ENCODE results near the gene SLC25A21. TPM values are rescaled to one million over a fixed set of nuclear protein-coding genes. Genes with fewer than 3 reads are reported as not detected.

SLC25A21 gene
- total and polyA plus RNA-seq, 4 donors = 0.65 to 1.4 (median 1.3) TPM; not detected in 1

- ATAC-seq (ENCODE audit: low FRiP score) (no peak), DNase-seq (no peak)
- H3K9me3 ChIP-seq (ENCODE audit: control insufficient read depth, low read length) = peaks cover 3% of the 10 kb centered on the region
- no peak overlapping the region for H3K4me3 ChIP-seq (ENCODE audit: low read length in 2 of 2)
- H3K27ac ChIP-seq (ENCODE audit: low read depth in 1 of 2, low read length in 2 of 2) = no peak overlapping the region
- WGBS, 2 donors = 52 to 55% methylated on average over 3 of the region's 3 CpGs
- H3K4me1 ChIP-seq (ENCODE audit: control insufficient read depth in 1 of 2, insufficient read depth in 2 of 2, low read length in 2 of 2) = peaks cover 0 to 2% of the 10 kb centered on the region in 2 donors
- no peaks in the 10 kb centered on the region for H3K27me3 ChIP-seq (ENCODE audit: control insufficient read depth in 1 of 2, insufficient read depth in 2 of 2, low read length in 1 of 2)
- no peaks in the 10 kb centered on the region for H3K36me3 ChIP-seq (ENCODE audit: control insufficient read depth in 1 of 2, insufficient read depth in 2 of 2, low read length in 1 of 2)
- intact Hi-C loops (cut with DNase I) = no loop called here
Measured at GRCh38 chr14:37057776-37058175, 114.6 kb downstream of the SLC25A21 start.

- Histone ChIP-seq H3K27me3 (ENCODE audit: control insufficient read depth in 1 of 2, insufficient read depth in 2 of 2, low read length in 1 of 2) (no peaks in the 10 kb centered on the region), H3K27ac (ENCODE audit: low read depth in 1 of 2, low read length in 2 of 2) (no peak overlapping the region), H3K4me1 (ENCODE audit: control insufficient read depth in 1 of 2, insufficient read depth in 2 of 2, low read length in 2 of 2) (peaks cover 0 to 2% of the 10 kb centered on the region in 2 donors), H3K9me3 (ENCODE audit: control insufficient read depth, low read length) (peaks cover 3% of the 10 kb centered on the region), H3K4me3 (ENCODE audit: low read length in 2 of 2) (no peak overlapping the region), H3K36me3 (ENCODE audit: control insufficient read depth in 1 of 2, insufficient read depth in 2 of 2, low read length in 1 of 2) (no peaks in the 10 kb centered on the region)
- intact Hi-C loops (cut with DNase I) = no loop called here
- WGBS, 2 donors = 40 to 43% methylated on average over 3 of the region's 3 CpGs
- ATAC-seq (ENCODE audit: low FRiP score) = no peak
- DNase-seq = no peak
Measured at GRCh38 chr14:37056473-37056872, 115.9 kb downstream of the SLC25A21 start.

GRCh38 chr14:37054869-37055268 lies 117.5 kb downstream of the SLC25A21 start:
- Histone ChIP-seq H3K27ac (ENCODE audit: low read depth in 1 of 2, low read length in 2 of 2) (no peak overlapping the region), H3K36me3 (ENCODE audit: control insufficient read depth in 1 of 2, insufficient read depth in 2 of 2, low read length in 1 of 2) (no peaks in the 10 kb centered on the region), H3K4me1 (ENCODE audit: control insufficient read depth in 1 of 2, insufficient read depth in 2 of 2, low read length in 2 of 2) (peaks cover 0 to 2% of the 10 kb centered on the region in 2 donors), H3K4me3 (ENCODE audit: low read length in 2 of 2) (no peak overlapping the region), H3K9me3 (ENCODE audit: control insufficient read depth, low read length) (peaks cover 3% of the 10 kb centered on the region), H3K27me3 (ENCODE audit: control insufficient read depth in 1 of 2, insufficient read depth in 2 of 2, low read length in 1 of 2) (no peaks in the 10 kb centered on the region)
- WGBS, 2 donors = 98% methylated on average over 2 of the region's 2 CpGs
- intact Hi-C loops (cut with DNase I) = no loop called here
- ATAC-seq (ENCODE audit: low FRiP score) = no peak
- DNase-seq = no peak

GRCh38 chr14:37054144-37054543 lies 118.3 kb downstream of the SLC25A21 start:
- H3K36me3 ChIP-seq (ENCODE audit: control insufficient read depth in 1 of 2, insufficient read depth in 2 of 2, low read length in 1 of 2) = no peaks in the 10 kb centered on the region
- intact Hi-C loops (cut with DNase I) = no loop called here
- no peak for ATAC-seq (ENCODE audit: low FRiP score)

GRCh38 chr14:37051680-37052079 lies 120.7 kb downstream of the SLC25A21 start:
- peaks cover 3% of the 10 kb centered on the region for H3K9me3 ChIP-seq (ENCODE audit: control insufficient read depth, low read length)
- H3K4me3 ChIP-seq (ENCODE audit: low read length in 2 of 2) = no peak overlapping the region
- WGBS, 2 donors = 96 to 97% methylated on average over 5 of the region's 5 CpGs
- no peak for ATAC-seq (ENCODE audit: low FRiP score)
- intact Hi-C loops (cut with DNase I) = no loop called here
- H3K36me3 ChIP-seq (ENCODE audit: control insufficient read depth in 1 of 2, insufficient read depth in 2 of 2, low read length in 1 of 2) = no peaks in the 10 kb centered on the region
- peaks cover 2 to 6% of the 10 kb centered on the region in 2 donors for H3K4me1 ChIP-seq (ENCODE audit: control insufficient read depth in 1 of 2, insufficient read depth in 2 of 2, low read length in 2 of 2)
- DNase-seq = no peak
- H3K27me3 ChIP-seq (ENCODE audit: control insufficient read depth in 1 of 2, insufficient read depth in 2 of 2, low read length in 1 of 2) = no peaks in the 10 kb centered on the region
- H3K27ac ChIP-seq (ENCODE audit: low read depth in 1 of 2, low read length in 2 of 2) = no peak overlapping the region

More at GRCh38 chr14:37054144-37054543, 118.3 kb downstream of the SLC25A21 start:
- Histone ChIP-seq H3K4me3 (ENCODE audit: low read length in 2 of 2) (no peak overlapping the region), H3K4me1 (ENCODE audit: control insufficient read depth in 1 of 2, insufficient read depth in 2 of 2, low read length in 2 of 2) (peaks cover 0 to 2% of the 10 kb centered on the region in 2 donors), H3K27ac (ENCODE audit: low read depth in 1 of 2, low read length in 2 of 2) (no peak overlapping the region), H3K9me3 (ENCODE audit: control insufficient read depth, low read length) (peaks cover 3% of the 10 kb centered on the region), H3K27me3 (ENCODE audit: control insufficient read depth in 1 of 2, insufficient read depth in 2 of 2, low read length in 1 of 2) (no peaks in the 10 kb centered on the region)
- DNase-seq = no peak

GRCh38 chr14:37051153-37051552 lies 121.3 kb downstream of the SLC25A21 start:
- no peak for DNase-seq
- Histone ChIP-seq H3K9me3 (ENCODE audit: control insufficient read depth, low read length) (peaks cover 3% of the 10 kb centered on the region), H3K27ac (ENCODE audit: low read depth in 1 of 2, low read length in 2 of 2) (no peak overlapping the region), H3K4me1 (ENCODE audit: control insufficient read depth in 1 of 2, insufficient read depth in 2 of 2, low read length in 2 of 2) (peaks cover 2 to 6% of the 10 kb centered on the region in 2 donors), H3K27me3 (ENCODE audit: control insufficient read depth in 1 of 2, insufficient read depth in 2 of 2, low read length in 1 of 2) (no peaks in the 10 kb centered on the region), H3K36me3 (ENCODE audit: control insufficient read depth in 1 of 2, insufficient read depth in 2 of 2, low read length in 1 of 2) (no peaks in the 10 kb centered on the region), H3K4me3 (ENCODE audit: low read length in 2 of 2) (no peak overlapping the region)
- intact Hi-C loops (cut with DNase I) = no loop called here
- 58 to 62% methylated on average over 2 of the region's 2 CpGs for WGBS, 2 donors
- no peak for ATAC-seq (ENCODE audit: low FRiP score)

- intact Hi-C loops (cut with DNase I) = no loop called here
- Histone ChIP-seq H3K27ac (ENCODE audit: low read depth in 1 of 2, low read length in 2 of 2) (no peak overlapping the region), H3K36me3 (ENCODE audit: control insufficient read depth in 1 of 2, insufficient read depth in 2 of 2, low read length in 1 of 2) (no peaks in the 10 kb centered on the region), H3K4me3 (ENCODE audit: low read length in 2 of 2) (no peak overlapping the region), H3K27me3 (ENCODE audit: control insufficient read depth in 1 of 2, insufficient read depth in 2 of 2, low read length in 1 of 2) (no peaks in the 10 kb centered on the region), H3K4me1 (ENCODE audit: control insufficient read depth in 1 of 2, insufficient read depth in 2 of 2, low read length in 2 of 2) (peaks cover 0 to 6% of the 10 kb centered on the region in 2 donors), H3K9me3 (ENCODE audit: control insufficient read depth, low read length) (no peaks in the 10 kb centered on the region)
- no peak for DNase-seq
- no peak for ATAC-seq (ENCODE audit: low FRiP score)
Measured at GRCh38 chr14:37048666-37049071, 123.7 kb downstream of the SLC25A21 start.

GRCh38 chr14:37047996-37048395 lies 124.4 kb downstream of the SLC25A21 start:
- Histone ChIP-seq H3K4me1 (ENCODE audit: control insufficient read depth in 1 of 2, insufficient read depth in 2 of 2, low read length in 2 of 2) (peaks cover 0 to 6% of the 10 kb centered on the region in 2 donors), H3K27me3 (ENCODE audit: control insufficient read depth in 1 of 2, insufficient read depth in 2 of 2, low read length in 1 of 2) (no peaks in the 10 kb centered on the region), H3K4me3 (ENCODE audit: low read length in 2 of 2) (no peak overlapping the region), H3K27ac (ENCODE audit: low read depth in 1 of 2, low read length in 2 of 2) (no peak overlapping the region), H3K9me3 (ENCODE audit: control insufficient read depth, low read length) (no peaks in the 10 kb centered on the region), H3K36me3 (ENCODE audit: control insufficient read depth in 1 of 2, insufficient read depth in 2 of 2, low read length in 1 of 2) (no peaks in the 10 kb centered on the region)
- intact Hi-C loops (cut with DNase I) = no loop called here
- ATAC-seq (ENCODE audit: low FRiP score) (no peak), DNase-seq (no peak)
- 23 to 26% methylated on average over 4 of the region's 4 CpGs for WGBS, 2 donors

- no peak overlapping the region for H3K27ac ChIP-seq (ENCODE audit: low read depth in 1 of 2, low read length in 2 of 2)
- 79 to 80% methylated on average over 4 of the region's 4 CpGs for WGBS, 2 donors
- no peaks in the 10 kb centered on the region for H3K27me3 ChIP-seq (ENCODE audit: control insufficient read depth in 1 of 2, insufficient read depth in 2 of 2, low read length in 1 of 2)
- no peaks in the 10 kb centered on the region for H3K9me3 ChIP-seq (ENCODE audit: control insufficient read depth, low read length)
- ATAC-seq (ENCODE audit: low FRiP score) (no peak), DNase-seq (no peak)
- intact Hi-C loops (cut with DNase I) = no loop called here
- H3K36me3 ChIP-seq (ENCODE audit: control insufficient read depth in 1 of 2, insufficient read depth in 2 of 2, low read length in 1 of 2) = no peaks in the 10 kb centered on the region
- H3K4me1 ChIP-seq (ENCODE audit: control insufficient read depth in 1 of 2, insufficient read depth in 2 of 2, low read length in 2 of 2) = peaks cover 0 to 6% of the 10 kb centered on the region in 2 donors
- H3K4me3 ChIP-seq (ENCODE audit: low read length in 2 of 2) = no peak overlapping the region
Measured at GRCh38 chr14:37047226-37047625, 125.2 kb downstream of the SLC25A21 start.

All from aorta (tissue), 5 donors.